DND-41 (cell line): ENCODE results near the gene ARHGAP6.

Experiments
- ATAC-seq: fragments of 200-7000 bp; cut with Tn5 transposase; 3 replicates; pipeline ENCODE4 v1.9.1; 2021; ENCODE audit warnings: low read depth; ENCODE audit not compliant: insufficient read depth
- DNase-seq: peaks from one replicate; pipeline ENCODE4 v3.0.0-alpha.2; 2020
- H2AFZ ChIP-seq: 2 replicates; pipeline ENCODE4 v1.6.0; 2012; ENCODE audit warnings: low read depth, low read length
- H3K27ac ChIP-seq: 2 replicates; pipeline ENCODE4 v1.5.1; 2012; ENCODE audit warnings: low read length, inconsistent platforms
- H3K27me3 ChIP-seq: fragments of 200-600 bp; sonication (generic); 2 replicates; pipeline ENCODE4 v1.6.0; 2012; ENCODE audit warnings: low read length, mild to moderate bottlenecking, inconsistent platforms; ENCODE audit not compliant: insufficient read depth, poor library complexity
- H3K36me3 ChIP-seq: 2 replicates; pipeline ENCODE4 v1.5.1; 2012; ENCODE audit warnings: low read length, inconsistent platforms; ENCODE audit not compliant: insufficient read depth
- H3K4me1 ChIP-seq: 2 replicates; pipeline ENCODE4 v1.5.1; 2012; ENCODE audit warnings: mild to moderate bottlenecking, low read length; ENCODE audit not compliant: insufficient read depth
- H3K4me2 ChIP-seq: 2 replicates; pipeline ENCODE4 v1.6.0; 2012; ENCODE audit warnings: mild to moderate bottlenecking, moderate library complexity, low read length, inconsistent platforms; ENCODE audit not compliant: insufficient read depth
- H3K4me3 ChIP-seq, 2 experiments: fragments of 200-600 bp in 1 of 2; shearing (Covaris generic) in 1 of 2; 2 replicates each; pipeline ENCODE4 v1.5.1; 2012 to 2016; ENCODE audit warnings: inconsistent platforms in 2 of 2, low read length in 2 of 2, mild to moderate bottlenecking in 2 of 2, low read depth in 1 of 2, moderate library complexity in 1 of 2
- H3K79me2 ChIP-seq: 2 replicates; pipeline ENCODE4 v1.6.0; 2012; ENCODE audit warnings: low read length, inconsistent platforms; ENCODE audit not compliant: insufficient read depth
- H3K9ac ChIP-seq: 2 replicates; pipeline ENCODE4 v1.6.0; 2012; ENCODE audit warnings: low read depth, mild to moderate bottlenecking, inconsistent platforms, low read length, moderate library complexity
- H3K9me3 ChIP-seq: 2 replicates; pipeline ENCODE4 v1.5.1; 2012; ENCODE audit warnings: low read length, moderate library complexity, mild to moderate bottlenecking, inconsistent platforms; ENCODE audit not compliant: insufficient read depth, severe bottlenecking
- H4K20me1 ChIP-seq: 2 replicates; pipeline ENCODE4 v1.6.0; 2012; ENCODE audit warnings: low read length; ENCODE audit not compliant: insufficient read depth
- EZH2 ChIP-seq: IDR thresholded peaks from 3 replicates; pipeline ENCODE4 v1.6.1; 2012; ENCODE audit warnings: borderline replicate concordance, low read depth, mild to moderate bottlenecking, moderate library complexity, low read length, inconsistent platforms; ENCODE audit not compliant: severe bottlenecking
- TF ChIP-seq, protein P1 (sequence below): IDR thresholded peaks from 2 replicates; pipeline ENCODE4 v1.5.1; 2012; ENCODE audit warnings: borderline replicate concordance, low read length, moderate library complexity, mild to moderate bottlenecking; ENCODE audit not compliant: poor library complexity, severe bottlenecking; ENCODE audit errors: extremely low read depth

The ARHGAP6 gene

DNA sequence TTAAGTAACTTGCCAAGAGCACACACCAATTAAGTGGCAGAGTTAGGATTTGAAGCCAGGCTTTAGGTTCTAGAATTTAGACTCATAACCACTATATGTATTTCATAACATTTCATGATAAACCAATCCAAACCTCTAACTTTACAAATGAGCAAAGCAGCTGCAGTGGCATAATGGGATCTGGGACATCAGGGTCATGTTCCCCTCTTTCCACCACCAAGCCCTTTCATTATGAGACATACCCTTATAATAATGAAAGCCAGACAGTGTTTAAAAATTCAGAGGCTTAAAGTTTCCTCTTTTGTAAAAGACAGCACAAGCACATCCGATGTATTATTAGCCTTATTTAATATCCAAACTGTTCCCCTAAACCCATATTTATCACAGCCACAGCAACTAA lies 400.8 kb downstream of the ARHGAP6 start:
- no peaks in the 10 kb centered on the region for H3K9me3 ChIP-seq
- ATAC-seq (no peak), DNase-seq (no peak)
- H3K9ac ChIP-seq = no peak overlapping the region
- no peak for TF ChIP-seq EZH2
- TF ChIP-seq, protein P1, sequence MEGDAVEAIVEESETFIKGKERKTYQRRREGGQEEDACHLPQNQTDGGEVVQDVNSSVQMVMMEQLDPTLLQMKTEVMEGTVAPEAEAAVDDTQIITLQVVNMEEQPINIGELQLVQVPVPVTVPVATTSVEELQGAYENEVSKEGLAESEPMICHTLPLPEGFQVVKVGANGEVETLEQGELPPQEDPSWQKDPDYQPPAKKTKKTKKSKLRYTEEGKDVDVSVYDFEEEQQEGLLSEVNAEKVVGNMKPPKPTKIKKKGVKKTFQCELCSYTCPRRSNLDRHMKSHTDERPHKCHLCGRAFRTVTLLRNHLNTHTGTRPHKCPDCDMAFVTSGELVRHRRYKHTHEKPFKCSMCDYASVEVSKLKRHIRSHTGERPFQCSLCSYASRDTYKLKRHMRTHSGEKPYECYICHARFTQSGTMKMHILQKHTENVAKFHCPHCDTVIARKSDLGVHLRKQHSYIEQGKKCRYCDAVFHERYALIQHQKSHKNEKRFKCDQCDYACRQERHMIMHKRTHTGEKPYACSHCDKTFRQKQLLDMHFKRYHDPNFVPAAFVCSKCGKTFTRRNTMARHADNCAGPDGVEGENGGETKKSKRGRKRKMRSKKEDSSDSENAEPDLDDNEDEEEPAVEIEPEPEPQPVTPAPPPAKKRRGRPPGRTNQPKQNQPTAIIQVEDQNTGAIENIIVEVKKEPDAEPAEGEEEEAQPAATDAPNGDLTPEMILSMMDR = no peak
- H4K20me1 ChIP-seq = no peaks in the 10 kb centered on the region
- no peak overlapping the region for H3K4me3 ChIP-seq
- H2AFZ ChIP-seq = no peak overlapping the region
- H3K27ac ChIP-seq = no peak overlapping the region
- H3K4me1 ChIP-seq = no peaks in the 10 kb centered on the region
- no peaks in the 10 kb centered on the region for H3K36me3 ChIP-seq
- H3K4me2 ChIP-seq = no peak overlapping the region
- H3K27me3 ChIP-seq = no peaks in the 10 kb centered on the region
- H3K79me2 ChIP-seq = no peaks in the 10 kb centered on the region

GRCh38 chrX:11261260-11261659 lies 404.5 kb downstream of the ARHGAP6 start:
- DNase-seq (no peak), ATAC-seq (no peak)
- no peak overlapping the region for H2AFZ ChIP-seq
- no peaks in the 10 kb centered on the region for H4K20me1 ChIP-seq
- H3K9ac ChIP-seq = no peak overlapping the region
- no peak overlapping the region for H3K4me2 ChIP-seq
- H3K79me2 ChIP-seq = no peaks in the 10 kb centered on the region
- H3K27ac ChIP-seq = no peak overlapping the region
- no peaks in the 10 kb centered on the region for H3K4me1 ChIP-seq
- H3K4me3 ChIP-seq = no peak overlapping the region
- no peaks in the 10 kb centered on the region for H3K27me3 ChIP-seq
- no peak for TF ChIP-seq EZH2
- TF ChIP-seq, protein P1 = no peak
- no peaks in the 10 kb centered on the region for H3K36me3 ChIP-seq
- no peaks in the 10 kb centered on the region for H3K9me3 ChIP-seq

DNA sequence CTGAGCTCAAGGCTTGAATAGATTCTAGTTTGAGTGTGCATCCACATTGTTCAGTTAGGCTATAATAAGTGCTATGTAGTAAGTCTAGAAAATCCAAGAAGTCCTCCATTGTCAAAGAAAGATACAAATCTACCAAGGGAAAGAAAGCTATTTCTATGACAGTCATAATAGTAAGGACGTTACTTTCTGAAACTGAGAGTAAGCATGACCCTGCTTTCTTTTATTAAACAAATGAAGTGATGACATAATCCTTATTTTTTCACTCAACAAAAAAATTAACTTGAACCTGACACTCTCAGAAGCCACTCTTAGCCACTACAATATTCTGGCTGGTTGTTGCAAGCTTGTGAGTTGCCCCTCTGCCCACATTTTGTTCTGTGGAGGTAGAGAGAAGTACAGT lies 406.3 kb downstream of the ARHGAP6 start:
- ATAC-seq = no peak
- Histone ChIP-seq H3K36me3 (no peaks in the 10 kb centered on the region), H3K9me3 (no peaks in the 10 kb centered on the region), H3K27ac (no peak overlapping the region), H3K4me1 (no peaks in the 10 kb centered on the region), H3K27me3 (no peaks in the 10 kb centered on the region), H3K9ac (no peak overlapping the region), H3K79me2 (no peaks in the 10 kb centered on the region), H2AFZ (no peak overlapping the region), H4K20me1 (no peaks in the 10 kb centered on the region), H3K4me3 (no peak overlapping the region), H3K4me2 (no peak overlapping the region)
- TF ChIP-seq, protein P1 = no peak
- TF ChIP-seq EZH2 = no peak
- no peak for DNase-seq

DNA sequence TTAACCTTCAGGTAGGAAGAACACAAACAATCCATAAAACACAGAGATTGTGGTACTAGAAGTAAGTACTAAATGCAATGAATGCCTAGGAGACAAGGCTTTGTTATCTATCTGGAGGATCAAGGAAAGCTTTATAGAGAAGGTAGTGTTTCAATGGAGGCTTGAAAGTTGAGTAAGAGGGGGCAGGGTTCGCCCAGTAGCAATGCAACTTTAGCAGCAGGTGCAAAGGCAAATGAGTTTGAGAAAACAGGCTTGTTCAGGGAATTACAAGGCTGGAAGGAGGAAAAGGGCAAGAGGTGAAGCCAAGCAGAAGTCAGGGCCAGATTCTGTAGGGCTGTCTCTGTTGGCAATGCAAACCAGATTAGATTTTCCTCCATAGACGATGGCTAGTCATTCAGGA lies 408.0 kb downstream of the ARHGAP6 start:
- ATAC-seq (no peak), DNase-seq (no peak)
- no peak overlapping the region for H2AFZ ChIP-seq
- H4K20me1 ChIP-seq = no peaks in the 10 kb centered on the region
- no peak overlapping the region for H3K4me3 ChIP-seq
- H3K27ac ChIP-seq = no peak overlapping the region
- H3K4me2 ChIP-seq = no peak overlapping the region
- H3K27me3 ChIP-seq = no peaks in the 10 kb centered on the region
- no peaks in the 10 kb centered on the region for H3K36me3 ChIP-seq
- no peaks in the 10 kb centered on the region for H3K9me3 ChIP-seq
- H3K9ac ChIP-seq = no peak overlapping the region
- no peak for TF ChIP-seq EZH2
- TF ChIP-seq, protein P1 = no peak
- no peaks in the 10 kb centered on the region for H3K79me2 ChIP-seq
- no peaks in the 10 kb centered on the region for H3K4me1 ChIP-seq
